Right renal pelvis (tissue), 4 donors: ENCODE measurements around the gene TIE1. TPM values are rescaled to one million over a fixed set of nuclear protein-coding genes. Genes with fewer than 3 reads are reported as not detected.
A peak's percentile ranks its signal among the peaks of the same experiment; 100 is the strongest.
"Not testable (repeated sequence)": the region's sequence is repeated elsewhere in the genome, so short reads cannot be mapped to it uniquely, and the experiment has no call there.

ENCODE experiments used
- DNase-seq, 4 donors: peaks; one replicate each; pipeline ENCODE4 v3.0.0-alpha.2; 2013; ENCODE audit warnings: low read depth in 4 of 4, low spot score in 3 of 4, missing footprints in 1 of 4
- polyA plus RNA-seq, 4 donors: library from polyadenylated mRNA; unstranded; fragments of 120-200 nt; gene quantifications; one replicate each; pipeline ENCODE4 v1.2.1, GENCODE V29; 2013; ENCODE audit not compliant: insufficient read length in 4 of 4

TIE1 gene
- polyA plus RNA-seq, 4 donors, result 48.1 to 59.1 (median 54.7) TPM

GRCh38 chr1:43358121-43358745 lies 57.5 kb downstream of the TIE1 start:
- DNase-seq, result no peak

GRCh38 chr1:43358746-43359693 lies 58.2 kb downstream of the TIE1 start, which contains the start of gene CDC20:
CDC20 (plus strand) TSS chr1:43358981; CDS start chr1:43359216, 235 bp downstream.
- DNase-seq, result peak; percentile 90 to 96 (median 94)

- no peak for DNase-seq
These were observed 58.9 kb downstream of the TIE1 start for GRCh38 chr1:43359696-43360095.

- no peak for DNase-seq
These were observed 59.8 kb downstream of the TIE1 start for GRCh38 chr1:43360616-43361015.

DNA sequence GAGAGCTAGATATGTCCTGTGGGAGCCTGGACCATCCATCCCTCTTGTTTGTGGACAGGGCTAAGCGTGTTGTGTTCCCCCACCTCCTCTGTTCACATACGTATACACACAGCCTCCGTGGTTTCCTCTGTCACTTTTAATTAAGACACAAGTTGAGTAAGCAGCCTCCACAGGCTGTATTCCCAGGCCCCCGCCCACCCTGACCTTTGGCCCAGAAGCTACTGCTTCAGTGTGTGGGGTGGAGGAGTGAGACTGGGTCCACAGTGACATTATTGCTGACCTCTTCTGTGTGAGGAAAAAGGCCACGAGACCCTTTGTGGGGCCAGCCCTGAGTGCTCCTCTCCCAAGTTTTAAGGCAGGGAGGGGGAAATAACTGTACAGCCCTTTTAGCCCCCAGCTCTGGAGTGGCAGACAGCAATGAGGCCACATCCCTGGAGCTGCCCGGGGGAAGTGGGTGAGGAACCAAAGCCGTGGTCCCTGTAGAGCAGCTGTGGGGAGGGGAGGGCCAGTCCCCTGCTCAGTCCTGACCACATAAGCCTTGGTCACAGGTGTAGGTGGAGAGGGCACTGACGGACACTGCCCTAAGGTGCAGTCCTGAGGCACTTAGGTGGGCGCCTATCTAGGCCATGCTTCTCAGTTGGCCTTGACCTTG lies 62.6 kb downstream of the TIE1 start:
- DNase-seq, result no peak

GRCh38 chr1:43363935-43364525 lies 63.2 kb downstream of the TIE1 start:
- DNase-seq, result no peak

DNA sequence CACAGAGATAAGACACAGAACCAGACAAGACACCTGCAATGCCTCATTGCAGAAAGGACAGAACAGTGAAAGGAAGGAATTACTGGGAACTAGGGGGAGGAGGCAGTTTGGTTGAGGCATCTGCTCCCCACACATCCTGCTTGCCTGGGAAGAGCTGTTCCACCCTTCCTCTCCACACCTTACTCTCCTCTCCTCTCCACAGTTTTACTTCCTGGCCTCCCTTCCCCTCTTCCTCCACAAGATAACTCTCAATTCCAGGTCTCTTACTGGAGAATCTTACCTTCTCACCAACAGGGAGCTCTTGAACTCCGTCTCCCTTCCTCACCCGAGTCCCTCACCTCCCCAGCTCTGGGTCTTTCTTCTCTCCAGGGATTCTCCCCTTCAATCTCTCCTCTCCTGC lies 64.9 kb downstream of the TIE1 start:
- DNase-seq, result no peak

DNA sequence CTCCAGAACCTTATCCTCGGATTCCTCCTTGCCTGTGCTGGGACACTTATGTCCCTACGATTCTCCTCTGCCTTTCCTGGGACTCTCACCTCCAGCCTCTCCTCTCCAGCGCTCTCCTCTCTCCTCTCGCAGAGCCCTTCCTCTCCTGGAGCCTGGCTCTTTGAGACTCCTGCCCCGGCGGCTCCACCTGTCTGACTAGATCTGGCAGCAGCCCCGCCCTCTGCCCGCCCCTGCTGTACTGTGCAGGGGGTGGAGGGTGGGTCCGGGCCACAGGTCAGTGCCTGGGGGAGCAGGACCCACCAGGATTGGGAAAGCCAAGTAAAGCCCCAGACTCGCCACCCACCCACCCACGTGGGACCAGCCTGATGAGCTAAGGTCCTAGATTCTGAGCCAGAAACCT lies 65.4 kb downstream of the TIE1 start:
- DNase-seq, result no peak

DNA sequence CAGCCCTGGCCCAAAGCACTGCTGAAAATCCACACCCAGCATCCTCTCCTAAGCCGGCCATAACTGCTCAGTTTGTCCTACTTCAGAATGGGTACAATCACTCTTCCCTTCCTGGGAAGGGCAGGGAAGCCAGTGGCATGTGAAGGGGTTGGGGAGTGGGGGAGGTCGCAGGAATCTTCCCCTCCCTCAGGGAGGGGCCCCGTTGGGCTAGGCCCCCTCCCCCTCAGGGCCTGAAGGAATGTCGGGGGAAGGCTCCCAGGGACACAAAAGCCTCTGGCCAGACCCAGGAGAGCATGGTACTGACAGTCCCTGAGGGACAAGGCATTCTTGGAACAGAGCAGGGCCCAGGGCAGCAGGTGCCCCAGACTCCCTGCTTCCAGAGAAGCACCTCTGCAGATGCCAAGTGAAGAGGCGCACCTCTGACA lies 65.8 kb downstream of the TIE1 start:
- DNase-seq, result no peak

GRCh38 chr1:43367026-43367903 lies 66.5 kb downstream of the TIE1 start:
- no peak for DNase-seq

DNA sequence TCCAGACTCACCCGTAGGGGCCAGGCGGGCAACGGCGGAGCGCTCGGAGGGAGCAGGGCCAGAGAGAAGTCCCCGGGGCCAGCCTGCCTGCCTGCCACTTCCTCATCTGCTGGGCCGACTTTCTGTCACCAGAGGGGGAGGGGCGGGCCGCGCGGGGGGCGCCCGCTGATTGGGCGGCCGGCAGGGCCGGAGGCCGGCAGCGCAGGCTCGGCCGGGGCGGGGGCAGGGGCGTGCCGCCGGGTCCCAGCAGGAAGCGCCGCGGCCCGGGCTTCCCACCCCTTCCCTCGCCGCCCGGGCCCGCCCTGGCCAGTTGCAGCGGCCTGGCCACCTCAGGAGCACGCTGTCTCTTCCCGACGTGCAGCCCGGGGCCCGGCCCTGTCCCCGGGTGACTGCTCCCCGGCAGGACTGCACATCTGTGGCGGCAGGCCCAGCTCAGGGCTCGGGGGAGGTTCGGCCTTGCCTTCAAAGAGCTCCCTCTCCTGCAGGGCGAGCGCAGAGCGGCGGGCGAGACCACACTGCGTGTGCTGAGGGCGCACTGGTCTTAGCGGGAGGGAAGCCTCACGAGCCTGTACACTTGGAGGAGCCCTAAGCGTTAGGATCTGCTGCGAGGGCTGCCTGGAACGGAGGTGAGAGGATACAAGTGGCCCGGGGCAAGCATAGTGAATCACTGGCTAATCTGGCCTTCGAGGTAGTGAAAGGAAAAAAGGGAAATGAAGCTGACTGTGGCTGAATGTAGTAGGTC lies 67.3 kb downstream of the TIE1 start, which contains the start of gene ELOVL1:
TSS of gene ELOVL1 (minus strand) at position 108 of the 742 bp plus-strand sequence. CDS start 2,402 bp downstream, outside the sequence.
- DNase-seq, result peak in 3 of 4 donors; percentile 72 to 81 (median 73)

DNA sequence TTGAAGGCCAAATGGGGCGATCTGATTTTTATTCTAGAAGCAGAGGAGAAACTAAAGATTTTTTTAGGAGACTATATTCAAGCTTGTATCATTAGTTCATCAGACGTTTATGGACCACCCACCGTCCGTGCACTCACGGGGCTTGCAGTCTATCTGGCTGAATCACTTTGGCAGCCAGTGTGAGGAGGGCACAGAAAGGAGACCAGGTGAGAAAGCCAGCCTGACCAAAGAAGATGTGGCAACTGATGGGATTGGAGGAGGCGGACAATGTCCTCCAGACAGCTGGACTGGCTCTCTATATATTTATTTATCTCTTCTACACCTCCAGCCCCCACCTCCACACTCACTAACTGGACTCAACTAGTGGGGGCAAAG lies 67.9 kb downstream of the TIE1 start:
- DNase-seq, result no peak

DNA sequence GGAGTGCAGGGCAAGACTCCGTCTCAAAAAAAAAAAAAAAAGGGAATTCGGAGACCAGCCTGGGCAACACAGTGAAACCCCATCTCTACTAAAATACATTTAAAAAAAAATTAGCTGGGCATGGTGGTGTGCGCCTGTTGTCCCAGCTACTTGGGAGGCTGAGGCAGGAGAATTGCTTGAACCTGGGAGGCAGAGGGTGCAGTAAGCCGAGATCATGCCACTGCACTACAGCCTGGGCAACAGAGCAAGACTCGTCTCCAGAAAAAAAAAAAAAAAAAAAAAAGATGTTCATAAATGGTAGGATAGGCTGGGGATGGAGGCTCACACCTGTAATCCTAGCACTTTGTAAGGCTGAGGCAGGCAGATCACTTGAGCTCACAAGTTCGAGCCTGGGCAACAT lies 69.0 kb downstream of the TIE1 start:
- not testable (repeated sequence) for DNase-seq

- no peak for DNase-seq
These were observed 69.8 kb downstream of the TIE1 start for GRCh38 chr1:43370564-43370963.

DNA sequence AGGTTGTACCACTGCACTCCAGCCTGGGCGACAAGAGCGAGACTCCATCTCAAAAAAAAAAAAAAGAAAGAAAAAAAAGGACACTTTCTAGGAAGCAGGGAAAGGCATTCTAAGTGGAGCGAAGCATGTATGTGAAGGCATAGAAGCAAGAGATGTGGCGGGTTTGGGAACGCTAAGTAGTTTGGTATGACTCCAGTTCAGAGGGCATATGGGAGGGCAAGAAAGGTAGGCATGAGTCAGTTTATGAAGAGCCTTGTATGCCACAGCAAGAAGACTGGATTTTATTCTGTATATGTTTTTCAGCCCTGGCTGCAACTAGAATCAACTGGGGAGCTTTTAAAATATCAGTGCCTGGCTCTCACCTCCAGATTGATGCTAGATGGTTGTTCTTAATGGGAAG lies 71.4 kb downstream of the TIE1 start:
- DNase-seq, result no peak
